ENCODE results near the gene ZMIZ1. TPM values are rescaled to one million over a fixed set of nuclear protein-coding genes. Genes with fewer than 3 reads are reported as not detected.

The ZMIZ1 gene
- polyA plus RNA-seq, 1 donor from 2014 or later: 26.8 TPM

GRCh38 chr10:79115302-79115701 is 46.5 kb downstream of the ZMIZ1 start:
- no peak overlapping the region for H3K4me2 ChIP-seq (ENCODE audit: low read length)
- H3K4me3 ChIP-seq (ENCODE audit: low read length): peak overlapping the region; percentile 54
- peaks cover 11% of the 10 kb centered on the region for H3K36me3 ChIP-seq (ENCODE audit: insufficient read depth, low read length)
- H4K20me1 ChIP-seq (ENCODE audit: insufficient read depth): no peaks in the 10 kb centered on the region
- H3K9ac ChIP-seq (ENCODE audit: low read length): peak overlapping the region; percentile 62
- H3K27ac ChIP-seq (ENCODE audit: low read length): peak overlapping the region; percentile 88
- no peaks in the 10 kb centered on the region for H3K9me2 ChIP-seq (ENCODE audit: insufficient read depth, low read length)
- peaks cover 78% of the 10 kb centered on the region for H3K79me2 ChIP-seq (replicated peaks; ENCODE audit: insufficient read depth, low read length)
- H3K27me3 ChIP-seq (ENCODE audit: insufficient read depth, low read depth, low read length): no peaks in the 10 kb centered on the region
- TF ChIP-seq MXI1 (conservative IDR thresholded peaks at IDR 0.05; ENCODE audit: poor library complexity, severe bottlenecking) (no peak), EZH2 (IDR thresholded peaks at IDR 0.05; ENCODE audit: borderline replicate concordance, insufficient read depth, low read length, poor library complexity, severe bottlenecking) (no peak), POLR2AphosphoS5 (IDR thresholded peaks at IDR 0.05) (no peak), TAF1 (IDR thresholded peaks at IDR 0.05; ENCODE audit: low read depth) (no peak)
- H3K9me3 ChIP-seq (ENCODE audit: low read length): no peaks in the 10 kb centered on the region
- H3F3A ChIP-seq (ENCODE audit: insufficient read depth, low read length, poor library complexity, severe bottlenecking): peaks cover 14% of the 10 kb centered on the region
- no peak overlapping the region for H2AFZ ChIP-seq (ENCODE audit: low read depth, low read length)

GRCh38 chr10:79116368-79116767 is 47.6 kb downstream of the ZMIZ1 start:
- no peaks in the 10 kb centered on the region for H4K20me1 ChIP-seq (ENCODE audit: insufficient read depth)
- no peak overlapping the region for H3K4me3 ChIP-seq (ENCODE audit: low read length)
- no peak overlapping the region for H2AFZ ChIP-seq (ENCODE audit: low read depth, low read length)
- no peaks in the 10 kb centered on the region for H3K27me3 ChIP-seq (ENCODE audit: insufficient read depth, low read depth, low read length)
- H3K79me2 ChIP-seq (replicated peaks; ENCODE audit: insufficient read depth, low read length): peaks cover 71% of the 10 kb centered on the region
- peaks cover 12% of the 10 kb centered on the region for H3K36me3 ChIP-seq (ENCODE audit: insufficient read depth, low read length)
- H3K4me2 ChIP-seq (ENCODE audit: low read length): no peak overlapping the region
- peak overlapping the region; percentile 88 for H3K27ac ChIP-seq (ENCODE audit: low read length)
- H3K9ac ChIP-seq (ENCODE audit: low read length): no peak overlapping the region
- H3K9me3 ChIP-seq (ENCODE audit: low read length): no peaks in the 10 kb centered on the region
- H3K9me2 ChIP-seq (ENCODE audit: insufficient read depth, low read length): no peaks in the 10 kb centered on the region
- peaks cover 14% of the 10 kb centered on the region for H3F3A ChIP-seq (ENCODE audit: insufficient read depth, low read length, poor library complexity, severe bottlenecking)
- no peak for TF ChIP-seq SMC3 (conservative IDR thresholded peaks at IDR 0.05; ENCODE audit: poor library complexity)
- no peak for TF ChIP-seq RAD21 (conservative IDR thresholded peaks at IDR 0.05)
- no peak for TF ChIP-seq REST (IDR thresholded peaks at IDR 0.05; ENCODE audit: borderline replicate concordance)
- no peak for TF ChIP-seq EZH2 (IDR thresholded peaks at IDR 0.05; ENCODE audit: borderline replicate concordance, insufficient read depth, low read length, poor library complexity, severe bottlenecking)
- TF ChIP-seq MXI1 (conservative IDR thresholded peaks at IDR 0.05; ENCODE audit: poor library complexity, severe bottlenecking): no peak
- no peak for TF ChIP-seq POLR2AphosphoS5 (IDR thresholded peaks at IDR 0.05)
- TF ChIP-seq CTCF (IDR thresholded peaks at IDR 0.05; ENCODE audit: poor library complexity, severe bottlenecking): no peak
